ENCODE data around the gene VANGL2.

The VANGL2 gene

GRCh38 chr1:160459056-160459455 is 58.7 kb downstream of the VANGL2 start:
- DNase-seq (ENCODE audit: low read depth, low spot score) = no peak

- DNase-seq (ENCODE audit: low read depth, low spot score) = no peak
Observed at GRCh38 chr1:160459687-160460086, 59.3 kb downstream of the VANGL2 start.

GRCh38 chr1:160460214-160460642 is 59.9 kb downstream of the VANGL2 start:
- DNase-seq (ENCODE audit: low read depth, low spot score) = no peak

GRCh38 chr1:160460683-160461287 is 60.4 kb downstream of the VANGL2 start:
- DNase-seq (ENCODE audit: low read depth, low spot score) = no peak

GRCh38 chr1:160465123-160465522 is 64.8 kb downstream of the VANGL2 start:
- DNase-seq (ENCODE audit: low read depth, low spot score) = no peak

GRCh38 chr1:160466961-160467360 is 66.6 kb downstream of the VANGL2 start:
- no peak for DNase-seq (ENCODE audit: low read depth, low spot score)

GRCh38 chr1:160467576-160467975 is 67.2 kb downstream of the VANGL2 start:
- DNase-seq (ENCODE audit: low read depth, low spot score) = no peak

- DNase-seq (ENCODE audit: low read depth, low spot score) = no peak
Observed at GRCh38 chr1:160471253-160471652, 70.9 kb downstream of the VANGL2 start.

GRCh38 chr1:160472112-160472511 is 71.7 kb downstream of the VANGL2 start:
- no peak for DNase-seq (ENCODE audit: low read depth, low spot score)

GRCh38 chr1:160474392-160475242 is 74.3 kb downstream of the VANGL2 start:
- DNase-seq (ENCODE audit: low read depth, low spot score) = no peak
